ENCODE results near the gene LINGO3.

Gene LINGO3

GRCh38 chr19:2269244-2270156 lies 38.5 kb downstream of the LINGO3 start (continued):
- TF ChIP-seq ZNF48 (tag by site-specific recombination; IDR thresholded peaks at IDR 0.05): no peak
- peak; percentile 91 for TF ChIP-seq SP2 (tag by site-specific recombination; IDR thresholded peaks at IDR 0.05)
- no peak for TF ChIP-seq OSR2 (tag by site-specific recombination; IDR thresholded peaks at IDR 0.05)
- TF ChIP-seq ZNF658 (tag by site-specific recombination; IDR thresholded peaks at IDR 0.05): no peak
- TF ChIP-seq ZNF362 (tag by site-specific recombination; IDR thresholded peaks at IDR 0.05): 0 out of 2 replicates have a peak, but pooled peaks have one; percentile 81
- 0 out of 2 replicates have a peak, but pooled peaks have one; percentile 9 for TF ChIP-seq PRDM4 (tag by site-specific recombination; IDR thresholded peaks at IDR 0.05)
- peak; percentile 49; the same call in 1 of the 2 replicates for TF ChIP-seq PBX3 (CRISPR knock-in tag; IDR thresholded peaks at IDR 0.05)
- TF ChIP-seq ZNF341 (tag by site-specific recombination; IDR thresholded peaks at IDR 0.05; ENCODE audit: low read depth): no peak
- 0 out of 2 replicates have a peak, but pooled peaks have one; percentile 24 for TF ChIP-seq ZBTB7A (tag by site-specific recombination; IDR thresholded peaks at IDR 0.05; ENCODE audit: low read depth)
- TF ChIP-seq ZNF791 (tag by site-specific recombination; IDR thresholded peaks at IDR 0.05): no peak
- 0 out of 2 replicates have a peak, but pooled peaks have one; percentile 13 for TF ChIP-seq KLF7 (tag by site-specific recombination; IDR thresholded peaks at IDR 0.05; ENCODE audit: borderline replicate concordance)
- TF ChIP-seq ZNF76 (tag by site-specific recombination; IDR thresholded peaks at IDR 0.05; ENCODE audit: borderline replicate concordance, low read depth): peak; percentile 90
- peak; percentile 15; the same call in 1 of the 2 replicates for TF ChIP-seq ZNF843 (tag by site-specific recombination; IDR thresholded peaks at IDR 0.05)

GRCh38 chr19:2268861-2269243 lies 39.1 kb downstream of the LINGO3 start:
- H3K4me1 ChIP-seq (ENCODE audit: control insufficient read depth, insufficient read depth, low read length): 0 out of 2 replicates have a peak, but pooled peaks cover 5% of the 10 kb centered on the region
- H3K36me3 ChIP-seq (ENCODE audit: control insufficient read depth in 2 of 2, insufficient read depth in 1 of 2, low read length in 2 of 2): peaks cover 6 to 22% of the 10 kb centered on the region in 2 experiments; a peak in 2 of 3 replicates
- peak overlapping the region; percentile 42; the same call in 1 of the 2 replicates for H3K27ac ChIP-seq (ENCODE audit: extremely low read depth, low read depth, low read length)
- peak overlapping the region; percentile 78 for H3K4me3 ChIP-seq (ENCODE audit: low read depth, low read length)
- ChIA-PET POLR2A (no interaction called here), CTCF (no interaction called here)
- no peaks in the 10 kb centered on the region for H3K9me3 ChIP-seq (ENCODE audit: control insufficient read depth, insufficient read depth, low read depth, low read length)
- TF ChIP-seq EGR2 (tag by site-specific recombination; IDR thresholded peaks at IDR 0.05; ENCODE audit: low read depth) (peak; percentile 45; the same call in 1 of the 2 replicates), GLI4 (tag by site-specific recombination; IDR thresholded peaks at IDR 0.05) (no peak), ZNF423 (tag by site-specific recombination; IDR thresholded peaks at IDR 0.05) (no peak), ZBTB48 (tag by site-specific recombination; IDR thresholded peaks at IDR 0.05) (no peak), ZNF610 (tag by site-specific recombination; IDR thresholded peaks at IDR 0.05; ENCODE audit: borderline replicate concordance) (no peak), ZNF132 (tag by site-specific recombination; IDR thresholded peaks at IDR 0.05; ENCODE audit: borderline replicate concordance) (no peak), ZBTB7A (tag by site-specific recombination; IDR thresholded peaks at IDR 0.05; ENCODE audit: low read depth) (peak; percentile 48; the same call in 1 of the 2 replicates), ZNF335 (tag by site-specific recombination; conservative IDR thresholded peaks at IDR 0.05) (peak; percentile 82), ZNF518A (tag by site-specific recombination; conservative IDR thresholded peaks at IDR 0.05; ENCODE audit: low read depth) (no peak), GLIS2 (tag by site-specific recombination; IDR thresholded peaks at IDR 0.05) (0 out of 2 replicates have a peak, but pooled peaks have one; percentile 22), ZNF26 (tag by site-specific recombination; IDR thresholded peaks at IDR 0.05) (no peak), ZFHX2 (tag by site-specific recombination; conservative IDR thresholded peaks at IDR 0.05) (peak; percentile 69; the same call in 1 of the 2 replicates)
